Mammary epithelial cell (primary cell): ENCODE data around the gene NOP9.

ENCODE experiments used
- CTCF ChIP-seq, 2 donors: IDR thresholded peaks in 1 of 2; conservative IDR thresholded peaks in 1 of 2; 2 replicates each; pipeline ENCODE4 v1.5.1; 2011 to 2012; ENCODE audit warnings: inconsistent platforms in 2 of 2, low read length in 2 of 2, mild to moderate bottlenecking in 2 of 2, control low read depth in 1 of 2, low read depth in 1 of 2; ENCODE audit not compliant: insufficient read depth in 1 of 2; ENCODE audit errors: extremely low read depth in 1 of 2
- EZH2 ChIP-seq: IDR thresholded peaks from 2 replicates; pipeline ENCODE4 v1.6.1; 2012; ENCODE audit warnings: low read length, inconsistent platforms, borderline replicate concordance

GRCh38 chr14:24277071-24277470 is 22.6 kb upstream of the NOP9 start:
- no peak for TF ChIP-seq CTCF (conservative IDR thresholded peaks at IDR 0.05 in 1 of 2, IDR thresholded peaks at IDR 0.05 in 1 of 2; ENCODE audit: extremely low read depth in 1 of 2, insufficient read depth in 1 of 2, low read depth in 1 of 2, low read length in 2 of 2)
- no peak for TF ChIP-seq EZH2
